Measurements from ENCODE around the gene VENTX.
"Not testable (repeated sequence)": the region's sequence is repeated elsewhere in the genome, so short reads cannot be mapped to it uniquely, and the experiment has no call there.

VENTX gene

DNA sequence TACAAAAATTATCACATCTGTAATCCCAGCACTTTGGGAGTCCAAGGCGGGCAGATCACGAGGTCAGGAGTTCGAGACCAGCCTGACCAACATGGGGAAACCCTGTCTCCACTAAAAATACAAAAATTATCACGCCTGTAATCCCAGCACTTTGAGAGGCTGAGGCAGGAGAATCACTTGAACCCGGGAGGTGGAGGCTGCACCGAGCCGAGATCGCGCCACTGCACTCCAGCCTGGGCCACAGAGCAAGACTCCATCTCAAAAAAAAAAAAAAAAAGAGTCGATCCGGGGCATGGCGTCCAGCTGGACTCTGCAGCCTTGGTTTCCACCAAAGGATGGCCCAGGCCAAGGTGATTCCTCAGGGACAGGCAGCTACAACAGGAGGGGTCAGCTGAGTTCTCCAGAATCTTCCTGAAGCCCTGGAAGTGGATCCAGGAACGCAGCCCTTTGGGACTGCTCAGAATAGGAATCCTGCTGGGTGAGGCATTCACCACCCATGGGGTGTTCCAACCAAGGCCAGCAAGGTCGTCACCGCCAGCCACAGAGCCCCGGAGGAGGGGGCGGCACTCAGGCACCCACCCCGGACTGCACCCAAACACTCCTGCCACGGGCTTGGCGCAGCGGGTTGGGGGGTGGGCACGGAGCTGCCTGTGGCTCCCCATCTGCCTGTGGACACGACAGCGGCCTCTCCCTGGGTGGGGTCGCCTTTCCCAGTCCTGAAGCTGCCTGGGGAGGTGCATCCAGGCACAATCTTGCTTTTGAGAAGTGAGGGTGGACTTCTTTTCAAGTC, 19.7 kb upstream of the VENTX start:
- TF ChIP-seq, protein P1, sequence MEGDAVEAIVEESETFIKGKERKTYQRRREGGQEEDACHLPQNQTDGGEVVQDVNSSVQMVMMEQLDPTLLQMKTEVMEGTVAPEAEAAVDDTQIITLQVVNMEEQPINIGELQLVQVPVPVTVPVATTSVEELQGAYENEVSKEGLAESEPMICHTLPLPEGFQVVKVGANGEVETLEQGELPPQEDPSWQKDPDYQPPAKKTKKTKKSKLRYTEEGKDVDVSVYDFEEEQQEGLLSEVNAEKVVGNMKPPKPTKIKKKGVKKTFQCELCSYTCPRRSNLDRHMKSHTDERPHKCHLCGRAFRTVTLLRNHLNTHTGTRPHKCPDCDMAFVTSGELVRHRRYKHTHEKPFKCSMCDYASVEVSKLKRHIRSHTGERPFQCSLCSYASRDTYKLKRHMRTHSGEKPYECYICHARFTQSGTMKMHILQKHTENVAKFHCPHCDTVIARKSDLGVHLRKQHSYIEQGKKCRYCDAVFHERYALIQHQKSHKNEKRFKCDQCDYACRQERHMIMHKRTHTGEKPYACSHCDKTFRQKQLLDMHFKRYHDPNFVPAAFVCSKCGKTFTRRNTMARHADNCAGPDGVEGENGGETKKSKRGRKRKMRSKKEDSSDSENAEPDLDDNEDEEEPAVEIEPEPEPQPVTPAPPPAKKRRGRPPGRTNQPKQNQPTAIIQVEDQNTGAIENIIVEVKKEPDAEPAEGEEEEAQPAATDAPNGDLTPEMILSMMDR (IDR thresholded peaks at IDR 0.05; ENCODE audit: borderline replicate concordance, insufficient read depth, low read depth, low read length), result no peak
- no peak overlapping the region for H3K4me3 ChIP-seq (ENCODE audit: low read depth, low read length)

DNA sequence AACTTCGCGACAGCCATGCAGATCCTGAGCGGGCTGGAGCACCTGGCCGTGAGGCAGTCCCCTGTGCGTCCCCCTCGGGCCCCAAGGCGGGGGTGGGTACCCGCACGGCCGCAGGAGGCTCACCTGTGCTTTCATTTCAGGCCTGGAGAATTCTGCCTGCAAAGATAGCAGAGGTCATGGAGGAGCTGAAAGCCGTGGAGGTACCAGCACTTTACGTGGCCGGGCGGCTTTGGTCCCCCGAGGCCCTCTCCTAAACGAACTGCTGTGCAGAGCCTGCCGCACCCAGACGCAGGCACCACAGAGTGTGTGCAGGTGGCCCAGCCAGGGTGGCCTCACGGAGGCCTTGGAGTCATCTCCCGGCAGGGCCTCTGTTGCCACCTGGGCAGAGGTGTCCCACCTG, 18.8 kb upstream of the VENTX start:
- H3K4me3 ChIP-seq (ENCODE audit: low read depth, low read length), result no peak overlapping the region
- TF ChIP-seq, protein P1 (IDR thresholded peaks at IDR 0.05; ENCODE audit: borderline replicate concordance, insufficient read depth, low read depth, low read length), result no peak

DNA sequence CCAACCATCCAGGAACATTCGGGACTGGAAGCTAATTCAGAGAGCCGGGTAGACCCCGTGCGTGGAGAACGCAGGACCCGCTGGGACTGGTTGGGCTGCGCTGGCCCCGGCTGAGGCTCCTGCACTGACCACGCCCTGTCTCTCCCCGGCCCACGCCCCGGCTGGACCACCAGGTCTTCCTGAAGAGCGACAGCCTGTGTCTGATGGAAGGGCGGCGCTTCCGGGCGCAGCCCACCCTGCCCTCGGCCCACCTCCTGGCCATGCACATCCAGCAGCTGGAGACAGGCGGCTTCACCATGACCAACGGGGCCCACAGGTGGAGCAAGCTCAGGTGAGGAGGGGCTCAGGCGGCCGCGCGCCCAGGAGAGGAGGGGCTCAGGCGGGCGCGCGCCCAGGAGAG, 17.9 kb upstream of the VENTX start:
- no peak overlapping the region for H3K4me3 ChIP-seq (ENCODE audit: low read depth, low read length)
- TF ChIP-seq, protein P1 (IDR thresholded peaks at IDR 0.05; ENCODE audit: borderline replicate concordance, insufficient read depth, low read depth, low read length), result no peak

DNA sequence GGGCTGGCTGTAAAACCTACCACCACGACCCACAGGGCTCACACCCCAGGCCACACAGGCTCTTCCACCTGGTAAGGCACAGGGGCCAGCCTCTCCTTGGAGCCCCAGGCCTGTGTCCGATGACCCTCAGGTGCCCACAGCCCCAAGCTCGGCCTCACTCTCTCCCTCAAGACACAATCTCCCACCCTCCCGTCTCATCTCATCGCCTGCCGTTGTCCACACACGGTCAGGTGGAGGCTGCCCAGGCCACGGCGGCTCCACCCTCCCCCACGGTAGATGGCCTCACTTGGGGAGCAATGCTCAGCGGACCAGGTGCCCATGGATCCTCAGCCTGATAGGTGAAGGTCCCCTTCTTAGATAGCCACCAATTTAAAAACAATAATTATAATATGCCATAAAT, 16.3 kb upstream of the VENTX start:
- TF ChIP-seq, protein P1 (IDR thresholded peaks at IDR 0.05; ENCODE audit: borderline replicate concordance, insufficient read depth, low read depth, low read length), result no peak
- H3K4me3 ChIP-seq (ENCODE audit: low read depth, low read length), result no peak overlapping the region

DNA sequence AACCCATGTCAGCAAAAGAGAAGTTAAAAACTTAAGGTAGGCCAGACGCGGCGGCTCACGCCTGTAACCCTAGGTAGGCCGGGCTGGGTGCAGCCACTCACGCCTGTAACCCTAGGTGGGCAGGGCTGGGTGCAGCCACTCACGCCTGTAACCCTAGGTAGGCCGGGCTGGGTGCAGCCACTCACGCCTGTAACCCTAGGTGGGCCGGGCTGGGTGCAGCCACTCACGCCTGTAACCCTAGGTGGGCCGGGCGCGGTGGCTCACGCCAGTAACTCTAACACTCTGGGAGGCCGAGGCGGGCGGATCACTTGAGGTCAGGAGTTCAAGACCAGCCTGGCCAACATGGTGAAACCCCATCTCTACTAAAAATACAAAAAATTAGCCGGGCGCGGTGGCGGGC, 15.9 kb upstream of the VENTX start:
- H3K4me3 ChIP-seq (ENCODE audit: low read depth, low read length), result not testable (repeated sequence)

DNA sequence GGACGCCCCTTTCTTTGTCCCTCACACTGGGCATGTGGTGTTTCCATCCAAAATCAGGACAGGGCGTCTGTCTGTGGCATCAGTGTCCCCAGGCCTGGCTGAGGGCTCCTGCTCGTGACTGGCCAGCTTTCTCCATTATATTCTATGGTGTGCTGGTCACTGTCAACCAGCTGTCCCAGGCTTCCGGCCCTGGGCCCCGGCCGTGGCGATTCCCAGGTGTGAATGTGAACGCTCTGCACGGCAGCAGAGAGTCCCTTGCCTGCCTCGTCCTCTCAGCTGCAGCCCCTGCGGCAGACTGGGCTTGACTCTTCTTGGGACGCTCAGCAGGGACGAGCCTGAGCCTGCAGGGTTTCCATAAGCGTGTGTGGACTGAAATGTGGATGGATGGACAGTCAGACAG, 13.6 kb upstream of the VENTX start:
- TF ChIP-seq, protein P1 (IDR thresholded peaks at IDR 0.05; ENCODE audit: borderline replicate concordance, insufficient read depth, low read depth, low read length), result no peak
- H3K4me3 ChIP-seq (ENCODE audit: low read depth, low read length), result no peak overlapping the region

DNA sequence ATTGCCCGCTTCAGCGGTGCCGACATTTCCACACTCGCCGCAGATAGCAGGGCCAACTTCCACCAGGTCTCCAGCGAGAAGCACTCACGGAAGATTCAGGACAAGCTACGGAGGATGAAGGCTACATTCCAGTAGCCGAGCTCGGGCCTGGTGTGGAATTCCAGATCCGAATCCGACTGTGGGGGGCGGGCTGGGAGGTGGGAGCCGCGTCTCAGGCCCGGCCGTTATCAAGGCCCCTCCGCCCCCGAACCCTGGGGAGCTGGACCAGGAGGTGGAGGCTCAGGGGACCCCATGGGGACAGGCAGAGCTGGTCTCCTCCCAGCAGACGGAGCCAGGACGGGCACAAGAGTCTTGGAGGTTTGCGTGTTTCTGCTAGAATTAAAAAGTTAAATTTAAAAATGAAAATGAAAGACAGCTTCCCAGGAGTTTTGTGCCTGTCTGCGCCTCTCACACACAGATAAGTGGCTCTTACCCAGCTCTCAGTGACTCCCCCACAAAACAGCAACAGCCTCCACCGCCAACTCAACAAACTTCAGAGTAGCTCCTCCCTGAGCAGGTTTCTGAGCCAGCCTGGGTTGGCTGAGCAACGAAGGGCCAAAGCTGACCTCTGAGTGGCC, 12.8 kb upstream of the VENTX start:
- H3K4me3 ChIP-seq (ENCODE audit: low read depth, low read length), result no peak overlapping the region
- TF ChIP-seq, protein P1 (IDR thresholded peaks at IDR 0.05; ENCODE audit: borderline replicate concordance, insufficient read depth, low read depth, low read length), result no peak

All from GM12875 (cell line).